H1 (cell line): ENCODE data around the gene EPHA2. TPM values are rescaled to one million over a fixed set of nuclear protein-coding genes. Genes with fewer than 3 reads are reported as not detected.

Experiments used
- CTCF ChIA-PET: fragments of 300-600 bp; sonication (Branson Sonifier 250); formaldehyde crosslinking; loops from one replicate; lab custom pipeline; 2021; ENCODE audit not compliant: partially characterized antibody; lab: Charles Lee
- POLR2A ChIA-PET: fragments of 300-600 bp; sonication (Branson Sonifier 250); formaldehyde crosslinking; loops from one replicate; lab custom pipeline; 2021; ENCODE audit warnings: inconsistent platforms; ENCODE audit not compliant: partially characterized antibody; lab: Charles Lee
- DNase-seq, 2 experiments: peaks; one replicate each; pipeline versions ENCODE4 v3.0.0 to v3.0.0-alpha.2; 2010 to 2022; ENCODE audit warnings: low spot score in 2 of 2, low read depth in 1 of 2, mixed read lengths in 1 of 2
- FAIRE-seq: peaks from 2 replicates; lab custom pipeline; 2011; peaks lifted over from hg19 to GRCh38; lab: Jason Lieb, UNC
- H2AFZ ChIP-seq: 2 replicates; pipeline ENCODE4 v1.8.1; 2012; ENCODE audit warnings: low read length, inconsistent platforms
- H2AK5ac ChIP-seq: 2 replicates; pipeline ENCODE4 v1.6.1; 2013; ENCODE audit warnings: low read depth, low read length
- H2BK120ac ChIP-seq: replicated peaks from 2 replicates; pipeline ENCODE3; 2013; ENCODE audit warnings: low read depth, low read length, inconsistent platforms
- H2BK12ac ChIP-seq: 2 replicates; pipeline ENCODE4 v1.6.1; 2013; ENCODE audit warnings: low read depth, low read length
- H2BK15ac ChIP-seq: 2 replicates; pipeline ENCODE4 v1.6.1; 2013; ENCODE audit warnings: low read length
- H2BK20ac ChIP-seq: 2 replicates; pipeline ENCODE4 v1.6.1; 2013; ENCODE audit warnings: low read length
- H2BK5ac ChIP-seq: 2 replicates; pipeline ENCODE4 v1.6.1; 2013; ENCODE audit warnings: low read depth, low read length
- H3K14ac ChIP-seq: 2 replicates; pipeline ENCODE4 v1.6.1; 2013; ENCODE audit warnings: inconsistent platforms; ENCODE audit not compliant: insufficient read length
- H3K18ac ChIP-seq: 2 replicates; pipeline ENCODE4 v1.6.1; 2013; ENCODE audit warnings: low read length; ENCODE audit errors: extremely low read depth
- H3K23ac ChIP-seq: 2 replicates; pipeline ENCODE4 v1.6.1; 2013; ENCODE audit warnings: inconsistent platforms; ENCODE audit not compliant: insufficient read length
- H3K23me2 ChIP-seq: 2 replicates; pipeline ENCODE4 v1.6.1; 2013; ENCODE audit warnings: low read depth, low read length
- H3K27ac ChIP-seq: 2 replicates; pipeline ENCODE4 v1.6.1; 2011; ENCODE audit warnings: low read depth, low read length, inconsistent platforms
- H3K27me3 ChIP-seq, 4 experiments: replicated peaks in 1 of 4; 1 replicate in 1 of 4; 2 replicates in 3 of 4; pipeline versions ENCODE4 v1.6.1 to v1.8.1; 2011 to 2013; ENCODE audit warnings: low read length in 3 of 4, mild to moderate bottlenecking in 3 of 4, inconsistent platforms in 2 of 4, mixed read lengths in 2 of 4, moderate library complexity in 1 of 4; ENCODE audit not compliant: control insufficient read depth in 3 of 4, insufficient read depth in 3 of 4; ENCODE audit errors: extremely low read depth in 1 of 4
- H3K36me3 ChIP-seq, 4 experiments: 2 replicates each; pipeline versions ENCODE4 v1.6.1 to v1.8.1; 2011 to 2013; ENCODE audit warnings: mild to moderate bottlenecking in 4 of 4, low read length in 3 of 4, moderate library complexity in 2 of 4, control low read depth in 1 of 4, inconsistent platforms in 1 of 4; ENCODE audit not compliant: insufficient read depth in 4 of 4, control insufficient read depth in 2 of 4
- H3K4ac ChIP-seq: replicated peaks from 2 replicates; pipeline ENCODE3; 2013; ENCODE audit warnings: low read length, low read depth, mixed read lengths, inconsistent platforms; ENCODE audit not compliant: insufficient read length
- H3K4me1 ChIP-seq, 4 experiments: replicated peaks in 1 of 4; 1 replicate in 1 of 4; 2 replicates in 3 of 4; pipeline versions ENCODE4 v1.6.1 to v1.8.1; 2011 to 2013; ENCODE audit warnings: low read length in 3 of 4, inconsistent platforms in 2 of 4, mixed read lengths in 1 of 4; ENCODE audit not compliant: insufficient read depth in 4 of 4, control insufficient read depth in 3 of 4
- H3K4me2 ChIP-seq, 2 experiments: 2 replicates each; pipeline versions ENCODE4 v1.6.1 to v1.8.1; 2011 to 2013; ENCODE audit warnings: low read depth in 2 of 2, low read length in 2 of 2, control low read depth in 1 of 2, inconsistent platforms in 1 of 2, mild to moderate bottlenecking in 1 of 2; ENCODE audit not compliant: insufficient read depth in 1 of 2
- H3K4me3 ChIP-seq, 4 experiments: fragments of 200-600, 300-600 bp in 1 of 4; sonication (generic), shearing (Covaris generic), sonication (Bioruptor Twin) in 1 of 4; 2 replicates each; pipeline versions ENCODE4 v1.5.1 to v1.8.1; 2011 to 2016; ENCODE audit warnings: low read length in 4 of 4, low read depth in 3 of 4, control low read depth in 2 of 4, inconsistent platforms in 2 of 4, mild to moderate bottlenecking in 2 of 4, mixed read lengths in 1 of 4, moderate library complexity in 1 of 4; ENCODE audit not compliant: insufficient read depth in 2 of 4; ENCODE audit errors: extremely low read depth in 1 of 4
- H3K56ac ChIP-seq: replicated peaks from 2 replicates; pipeline ENCODE3; 2013; ENCODE audit warnings: low read depth, mild to moderate bottlenecking, mixed read lengths, low read length, inconsistent platforms; ENCODE audit not compliant: insufficient read length
- H3K79me1 ChIP-seq: 2 replicates; pipeline ENCODE4 v1.6.1; 2013; ENCODE audit warnings: low read depth, low read length, control low read depth
- H3K79me2 ChIP-seq, 2 experiments: 2 replicates each; pipeline versions ENCODE4 v1.6.1 to v1.8.1; 2012 to 2013; ENCODE audit warnings: low read length in 2 of 2, mild to moderate bottlenecking in 2 of 2, inconsistent platforms in 1 of 2; ENCODE audit not compliant: insufficient read depth in 2 of 2, control insufficient read depth in 1 of 2
- H3K9ac ChIP-seq, 4 experiments: replicated peaks in 1 of 4; 1 replicate in 1 of 4; 2 replicates in 3 of 4; pipeline versions ENCODE4 v1.6.1 to v1.8.1; 2011 to 2013; ENCODE audit warnings: low read depth in 3 of 4, low read length in 3 of 4, control low read depth in 2 of 4, mild to moderate bottlenecking in 2 of 4, moderate library complexity in 2 of 4, inconsistent platforms in 1 of 4; ENCODE audit errors: extremely low read depth in 1 of 4
- H3K9me3 ChIP-seq, 2 experiments: 2 replicates each; pipeline versions ENCODE4 v1.6.1 to v1.8.1; 2012 to 2013; ENCODE audit warnings: mild to moderate bottlenecking in 2 of 2, moderate library complexity in 2 of 2, control low read depth in 1 of 2, inconsistent platforms in 1 of 2, low read depth in 1 of 2, low read length in 1 of 2, mixed read lengths in 1 of 2; ENCODE audit not compliant: insufficient read depth in 2 of 2
- H4K20me1 ChIP-seq, 2 experiments: replicated peaks in 1 of 2; 2 replicates each; pipeline versions ENCODE3 to v1.8.1; 2011 to 2013; ENCODE audit warnings: inconsistent platforms in 2 of 2, low read length in 2 of 2, mild to moderate bottlenecking in 1 of 2; ENCODE audit not compliant: insufficient read depth in 2 of 2, control insufficient read depth in 1 of 2
- H4K5ac ChIP-seq: 2 replicates; pipeline ENCODE4 v1.6.1; 2013; ENCODE audit warnings: low read length, low read depth, mixed read lengths, inconsistent platforms; ENCODE audit not compliant: insufficient read length
- H4K8ac ChIP-seq: 2 replicates; pipeline ENCODE4 v1.8.0; 2013; ENCODE audit warnings: mild to moderate bottlenecking, moderate library complexity, low read length, inconsistent platforms; ENCODE audit not compliant: insufficient read depth; ENCODE audit errors: extremely low read depth
- H4K91ac ChIP-seq: replicated peaks from 2 replicates; pipeline ENCODE3; 2013; ENCODE audit warnings: low read length, mixed read lengths, inconsistent platforms; ENCODE audit not compliant: insufficient read length
- ATF3 ChIP-seq: IDR thresholded peaks from 2 replicates; pipeline ENCODE4 v1.6.1; 2011; ENCODE audit warnings: low read depth, mild to moderate bottlenecking, low read length; ENCODE audit not compliant: insufficient read depth
- BACH1 ChIP-seq: IDR thresholded peaks from 2 replicates; pipeline ENCODE4 v1.6.1; 2012; ENCODE audit warnings: low read length, improper control_type of control experiment
- CHD1 ChIP-seq: IDR thresholded peaks from 2 replicates; pipeline ENCODE4 v1.6.1; 2012; ENCODE audit warnings: low read depth, low read length, improper control_type of control experiment
- CREB1 ChIP-seq: IDR thresholded peaks from 2 replicates; pipeline ENCODE4 v1.6.1; 2012; ENCODE audit warnings: inconsistent platforms
- GTF2F1 ChIP-seq: IDR thresholded peaks from 2 replicates; pipeline ENCODE4 v1.6.1; 2012; ENCODE audit warnings: low read depth, low read length, improper control_type of control experiment, borderline replicate concordance
- HDAC6 ChIP-seq: IDR thresholded peaks from one replicate; pipeline ENCODE4 v1.7.1; 2012; ENCODE audit warnings: low read depth, mild to moderate bottlenecking, inconsistent platforms, low read length, moderate library complexity
- JUND ChIP-seq: IDR thresholded peaks from 2 replicates; pipeline ENCODE4 v1.6.1; 2011; ENCODE audit warnings: mild to moderate bottlenecking, improper control_type of control experiment, low read length
- KDM4A ChIP-seq: IDR thresholded peaks from one replicate; pipeline ENCODE4 v1.7.1; 2012; ENCODE audit warnings: low read depth, mild to moderate bottlenecking, moderate library complexity, low read length, inconsistent platforms; ENCODE audit not compliant: severe bottlenecking
- MAFK ChIP-seq: IDR thresholded peaks from 2 replicates; pipeline ENCODE4 v1.6.1; 2012; ENCODE audit warnings: low read depth, mild to moderate bottlenecking, improper control_type of control experiment, low read length
- POU5F1 ChIP-seq: IDR thresholded peaks from 2 replicates; pipeline ENCODE4 v1.6.1; 2011; ENCODE audit warnings: low read depth, mild to moderate bottlenecking, low read length, moderate library complexity
- RAD21 ChIP-seq, 2 experiments: IDR thresholded peaks in 1 of 2; conservative IDR thresholded peaks in 1 of 2; 2 replicates each; pipeline ENCODE4 v1.6.1; 2011; ENCODE audit warnings: low read depth in 2 of 2, low read length in 2 of 2, improper control_type of control experiment in 1 of 2, inconsistent platforms in 1 of 2, mild to moderate bottlenecking in 1 of 2, moderate library complexity in 1 of 2
- SIX5 ChIP-seq: IDR thresholded peaks from 2 replicates; pipeline ENCODE4 v1.6.1; 2011; ENCODE audit warnings: mild to moderate bottlenecking, low read depth, low read length
- SRF ChIP-seq: IDR thresholded peaks from 2 replicates; pipeline ENCODE4 v1.6.1; 2011; ENCODE audit warnings: mild to moderate bottlenecking, low read depth, low read length, moderate library complexity
- YY1 ChIP-seq: IDR thresholded peaks from 2 replicates; pipeline ENCODE4 v1.6.1; 2011; ENCODE audit warnings: low read depth, mild to moderate bottlenecking, low read length
- WGBS, 2 experiments: shearing (Covaris generic) in 1 of 2; methylation state at CpG; one replicate each; pipeline versions ENCODE4 v1.1.6 to v1.1.7; 2013 to 2015; ENCODE audit warnings: low lambda C conversion rate in 2 of 2, mixed read lengths in 2 of 2, inconsistent platforms in 1 of 2, low coverage in 1 of 2, missing lambda C conversion rate in 1 of 2; ENCODE audit not compliant: insufficient replicate concordance in 2 of 2, insufficient coverage in 1 of 2, insufficient read length in 1 of 2; ENCODE audit errors: extremely low coverage in 1 of 2, missing lambda C conversion rate in 1 of 2; 5-methylcytosine and 5-hydroxymethylcytosine counted together
- polyA plus RNA-seq, 7 experiments: library from polyadenylated mRNA; depleted of rRNA in 3 of 7; stranded (reverse) in 5 of 7; unstranded in 2 of 7; fragments of >200 nt in 5 of 7; fragments of 200-250 nt in 2 of 7; gene quantifications; 1 replicate in 5 of 7; 2 replicates in 1 of 7; 4 replicates in 1 of 7; pipeline versions ENCODE4 v1.2.1 to v1.2.3, GENCODE V29; 2011 to 2013; ENCODE audit warnings: missing spikeins in 2 of 7, mixed read lengths in 2 of 7
- total RNA-seq: library from RNA; stranded (reverse); fragmentation: NEBNext Ultra II Directional; extraction: Animal tissue kit (Norgen Biotek cat#: 25700); gene quantifications from 2 replicates; pipeline ENCODE4 v1.2.1, GENCODE V29; 2021

The EPHA2 gene
- total and polyA plus RNA-seq, 2 of the 8 experiments (the other 6 are each of a cell fraction or from before 2014, with no cell fraction given): 26.8 to 33.6 TPM

GRCh38 chr1:16091296-16091695, 64.6 kb downstream of the EPHA2 start:
- 76% methylated on average over 6 of the region's 8 CpGs; no CpG with 5 or more reads in 1 of the 2 experiments for WGBS, 2 experiments
- no peak overlapping the region for H2BK5ac ChIP-seq
- no peak overlapping the region for H4K5ac ChIP-seq
- H4K20me1 ChIP-seq: no peaks in the 10 kb centered on the region
- H3K79me2 ChIP-seq: no peaks in the 10 kb centered on the region
- H2BK20ac ChIP-seq: no peak overlapping the region
- H4K91ac ChIP-seq: no peak overlapping the region
- FAIRE-seq: no peak
- H3K4ac ChIP-seq: no peak overlapping the region
- H3K14ac ChIP-seq: no peak overlapping the region
- peaks cover 5% of the 10 kb centered on the region; the same call in 1 of the 2 replicates for H3K23me2 ChIP-seq
- H4K8ac ChIP-seq: no peak overlapping the region; the same call in 1 of the 2 replicates
- H2AK5ac ChIP-seq: no peak overlapping the region
- H3K4me2 ChIP-seq: no peak overlapping the region
- no peak overlapping the region for H3K18ac ChIP-seq
- H2AFZ ChIP-seq: no peak overlapping the region
- H3K79me1 ChIP-seq: no peaks in the 10 kb centered on the region
- peaks cover 0 to 12% (median 3%) of the 10 kb centered on the region in 4 experiments; a peak in 4 of 7 replicates for H3K4me1 ChIP-seq
- POLR2A ChIA-PET: interaction anchor here (1.0 kb wide), 1 partner anchor 107 kb away, joined by 3 read pairs; no protein-coding TSS in a partner anchor
- no peak overlapping the region for H3K23ac ChIP-seq
- no peak overlapping the region for H2BK12ac ChIP-seq
- H3K27ac ChIP-seq: no peak overlapping the region
- CTCF ChIA-PET: interaction anchor here (1.4 to 4.1 kb wide), 4 partner anchors 9 to 84 kb away, joined by 3 to 52 read pairs (median 10); no protein-coding TSS in a partner anchor
- H3K36me3 ChIP-seq: no peaks in the 10 kb centered on the region
- no peak overlapping the region for H2BK120ac ChIP-seq
- H3K9ac ChIP-seq: no peak overlapping the region
- no peaks in the 10 kb centered on the region for H3K9me3 ChIP-seq
- H2BK15ac ChIP-seq: no peak overlapping the region
- no peak for DNase-seq
- H3K27me3 ChIP-seq: 0 out of 7 replicates have a peak, but pooled peaks cover 0 to under 1% (median 0%) of the 10 kb centered on the region in 4 experiments
- no peak overlapping the region for H3K56ac ChIP-seq
- no peak overlapping the region for H3K4me3 ChIP-seq
- TF ChIP-seq YY1 (no peak), JUND (no peak), HDAC6 (no peak), RAD21 (IDR thresholded peaks at IDR 0.05 in 1 of 2, conservative IDR thresholded peaks at IDR 0.05 in 1 of 2; ENCODE audit: low read depth in 2 of 2, low read length in 2 of 2) (no peak), KDM4A (no peak), SRF (no peak), BACH1 (no peak), CHD1 (no peak), GTF2F1 (no peak), CREB1 (no peak), ATF3 (no peak), MAFK (no peak), SIX5 (no peak), POU5F1 (no peak)
